Measurements from ENCODE around the gene PERP.

PERP gene

GRCh38 chr6:138092686-138093085 is 14.5 kb downstream of the PERP start:
- Histone ChIP-seq H3K4me1 (ENCODE audit: control insufficient read depth, insufficient read depth, low read length) (peaks cover 20% of the 10 kb centered on the region), H3K36me3 (ENCODE audit: control insufficient read depth in 2 of 2, insufficient read depth in 1 of 2, low read length in 2 of 2) (peaks cover 18 to 47% of the 10 kb centered on the region in 2 experiments; a peak in 2 of 3 replicates), H3K9me3 (ENCODE audit: control insufficient read depth, insufficient read depth, low read depth, low read length) (no peaks in the 10 kb centered on the region), H3K27ac (ENCODE audit: extremely low read depth, low read depth, low read length) (no peak overlapping the region), H3K4me3 (ENCODE audit: low read depth, low read length) (no peak overlapping the region)
- CTCF ChIA-PET, result interaction anchor here (1.9 kb wide), 1 partner anchor 13 kb away, joined by 11 read pairs; no protein-coding TSS in a partner anchor
- POLR2A ChIA-PET, result no interaction called here
- no peak for TF ChIP-seq SP3 (tag by site-specific recombination; IDR thresholded peaks at IDR 0.05)
- no peak for TF ChIP-seq ZNF169 (tag by site-specific recombination; IDR thresholded peaks at IDR 0.05)
- no peak for TF ChIP-seq ZNF302 (tag by site-specific recombination; IDR thresholded peaks at IDR 0.05; ENCODE audit: low read depth)
- no peak for TF ChIP-seq ZFHX2 (tag by site-specific recombination; conservative IDR thresholded peaks at IDR 0.05)
- TF ChIP-seq PRDM10 (tag by site-specific recombination; IDR thresholded peaks at IDR 0.05), result no peak
- TF ChIP-seq ZNF791 (tag by site-specific recombination; IDR thresholded peaks at IDR 0.05), result no peak
- TF ChIP-seq PATZ1 (tag by site-specific recombination; IDR thresholded peaks at IDR 0.05), result no peak
- no peak for TF ChIP-seq ZNF266 (tag by site-specific recombination; IDR thresholded peaks at IDR 0.05; ENCODE audit: low read depth)
- no peak for TF ChIP-seq ZNF214 (tag by site-specific recombination; IDR thresholded peaks at IDR 0.05; ENCODE audit: borderline replicate concordance)
- TF ChIP-seq ZNF792 (tag by site-specific recombination; IDR thresholded peaks at IDR 0.05), result no peak
- no peak for TF ChIP-seq ZNF76 (tag by site-specific recombination; IDR thresholded peaks at IDR 0.05; ENCODE audit: borderline replicate concordance, low read depth)
- TF ChIP-seq ZNF2 (tag by site-specific recombination; IDR thresholded peaks at IDR 0.05), result no peak
- TF ChIP-seq TCF7L2 (IDR thresholded peaks at IDR 0.05; ENCODE audit: borderline replicate concordance, low read depth, low read length), result no peak
- no peak for TF ChIP-seq ZNF664 (tag by site-specific recombination; IDR thresholded peaks at IDR 0.05)
- TF ChIP-seq SALL2 (tag by site-specific recombination; IDR thresholded peaks at IDR 0.05; ENCODE audit: borderline replicate concordance), result no peak
- TF ChIP-seq ZNF146 (tag by site-specific recombination; IDR thresholded peaks at IDR 0.05), result no peak

- Histone ChIP-seq H3K4me3 (ENCODE audit: low read depth, low read length) (no peak overlapping the region), H3K4me1 (ENCODE audit: control insufficient read depth, insufficient read depth, low read length) (peaks cover 35% of the 10 kb centered on the region), H3K9me3 (ENCODE audit: control insufficient read depth, insufficient read depth, low read depth, low read length) (no peaks in the 10 kb centered on the region), H3K36me3 (ENCODE audit: control insufficient read depth in 2 of 2, insufficient read depth in 1 of 2, low read length in 2 of 2) (peaks cover 11 to 24% of the 10 kb centered on the region in 2 experiments; a peak in 2 of 3 replicates), H3K27ac (ENCODE audit: extremely low read depth, low read depth, low read length) (no peak overlapping the region)
- ChIA-PET POLR2A (no interaction called here), CTCF (interaction anchor here (1.5 kb wide), 1 partner anchor 15 kb away, joined by 6 read pairs; no protein-coding TSS in a partner anchor)
- TF ChIP-seq OSR2 (tag by site-specific recombination; IDR thresholded peaks at IDR 0.05), result peak; percentile 53
- TF ChIP-seq ZNF677 (tag by site-specific recombination; IDR thresholded peaks at IDR 0.05), result no peak
- TF ChIP-seq ZNF600 (tag by site-specific recombination; IDR thresholded peaks at IDR 0.05), result 0 out of 2 replicates have a peak, but pooled peaks have one; percentile 35
- 0 out of 2 replicates have a peak, but pooled peaks have one; percentile 4 for TF ChIP-seq ZNF221 (tag by site-specific recombination; IDR thresholded peaks at IDR 0.05; ENCODE audit: borderline replicate concordance)
- TF ChIP-seq KLF1 (tag by site-specific recombination; IDR thresholded peaks at IDR 0.05), result peak; percentile 81
- no peak for TF ChIP-seq ZNF776 (tag by site-specific recombination; IDR thresholded peaks at IDR 0.05; ENCODE audit: borderline replicate concordance)
- no peak for TF ChIP-seq PATZ1 (tag by site-specific recombination; IDR thresholded peaks at IDR 0.05)
- TF ChIP-seq FEZF1 (tag by site-specific recombination; IDR thresholded peaks at IDR 0.05), result peak; percentile 43; the same call in 1 of the 2 replicates
- TF ChIP-seq PRDM6 (tag by site-specific recombination; IDR thresholded peaks at IDR 0.05), result peak; percentile 21; the same call in 1 of the 2 replicates
- TF ChIP-seq ZNF513 (tag by site-specific recombination; IDR thresholded peaks at IDR 0.05), result no peak
These were observed 17.9 kb downstream of the PERP start for GRCh38 chr6:138089325-138089724.

Data from HEK293 (cell line).